Heart left ventricle (tissue), 13 donors: ENCODE results near the gene DSG1.

Experiments used
- POLR2A ChIP-seq, 2 donors: fragments of 450-650 bp; IDR thresholded peaks; one replicate each; pipeline ENCODE4 v1.6.1; 2017; ENCODE audit warnings: antibody characterized with exemption in 2 of 2, mild to moderate bottlenecking in 2 of 2, moderate library complexity in 2 of 2
- TF ChIP-seq, protein P1 (sequence below), 12 donors: fragments of 200-600 bp; sonication (generic) in 4 of 12; IDR thresholded peaks; one replicate each; pipeline versions ENCODE4 v1.5.0 to v1.8.0; 2018 to 2022; ENCODE audit warnings: antibody characterized with exemption in 12 of 12, mild to moderate bottlenecking in 5 of 12
- donor health status: ischemic (EF 13 %, LVEDD 7.1; RV severe dilation, severe dysfunction).
- donor health status: DM: no; HTN: yes; CAD: no.
- donor health status: DM: no; HTN: no; CAD: no.
- donor health status: ischemic (EF 25% LVEDD 6.9; RV normal size, moderate dysfunction).
- donor health status: ischemic (EF 25% LVEDD 5.7; RV mildly dilated, moderate dysfunction).
- donor health status: ischemic (EF 35%, LVEDD 5.7; RV mildly dilated, moderate dysfunction).
- donor health status: nonischemic (EF 11% LVEDD 7.7; RV severe dilation, severe dysfunction).
- donor health status: DM: yes; HTN: yes; CAD: no.
- donor health status: PGD.
- donor health status: ischemic (EF 29% LVEDD 5.4; RV normal size, mild dysfunction).
- donor health status: nonischemic (EF 23%, LVEDD 6.1; RV moderate dilation, normal function).

DNA sequence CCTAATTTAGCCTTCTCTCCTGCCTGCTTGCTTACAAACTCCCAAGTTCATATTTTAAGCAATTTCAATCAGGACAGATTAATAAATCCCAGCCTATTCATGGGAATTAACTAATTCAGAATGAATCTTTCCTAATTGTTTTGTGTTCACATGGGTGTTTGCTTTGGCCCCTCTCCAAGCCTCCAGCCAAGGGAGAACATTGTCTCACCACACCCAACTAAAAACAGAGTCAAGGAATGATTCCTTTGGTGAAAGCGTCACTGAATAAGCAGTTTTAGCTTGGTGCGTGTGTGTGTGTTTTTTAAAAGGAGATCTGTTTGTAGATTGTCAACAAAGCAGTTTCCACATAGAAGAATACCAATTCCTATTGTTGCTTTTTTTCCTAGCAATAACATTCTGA lies 43.0 kb upstream of the DSG1 start:
- TF ChIP-seq, protein P1, sequence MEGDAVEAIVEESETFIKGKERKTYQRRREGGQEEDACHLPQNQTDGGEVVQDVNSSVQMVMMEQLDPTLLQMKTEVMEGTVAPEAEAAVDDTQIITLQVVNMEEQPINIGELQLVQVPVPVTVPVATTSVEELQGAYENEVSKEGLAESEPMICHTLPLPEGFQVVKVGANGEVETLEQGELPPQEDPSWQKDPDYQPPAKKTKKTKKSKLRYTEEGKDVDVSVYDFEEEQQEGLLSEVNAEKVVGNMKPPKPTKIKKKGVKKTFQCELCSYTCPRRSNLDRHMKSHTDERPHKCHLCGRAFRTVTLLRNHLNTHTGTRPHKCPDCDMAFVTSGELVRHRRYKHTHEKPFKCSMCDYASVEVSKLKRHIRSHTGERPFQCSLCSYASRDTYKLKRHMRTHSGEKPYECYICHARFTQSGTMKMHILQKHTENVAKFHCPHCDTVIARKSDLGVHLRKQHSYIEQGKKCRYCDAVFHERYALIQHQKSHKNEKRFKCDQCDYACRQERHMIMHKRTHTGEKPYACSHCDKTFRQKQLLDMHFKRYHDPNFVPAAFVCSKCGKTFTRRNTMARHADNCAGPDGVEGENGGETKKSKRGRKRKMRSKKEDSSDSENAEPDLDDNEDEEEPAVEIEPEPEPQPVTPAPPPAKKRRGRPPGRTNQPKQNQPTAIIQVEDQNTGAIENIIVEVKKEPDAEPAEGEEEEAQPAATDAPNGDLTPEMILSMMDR (IDR thresholded peaks at IDR 0.05): no peak
- no peak for TF ChIP-seq POLR2A (IDR thresholded peaks at IDR 0.05)
